ENCODE results near the gene KHDRBS2.

Gene KHDRBS2

GRCh38 chr6:62285612-62286469, at the start of gene KHDRBS2:
Gene KHDRBS2, minus strand, starts transcription at chr6:62286225.
- peak; percentile 3 to 53 for DNase-seq

DNA sequence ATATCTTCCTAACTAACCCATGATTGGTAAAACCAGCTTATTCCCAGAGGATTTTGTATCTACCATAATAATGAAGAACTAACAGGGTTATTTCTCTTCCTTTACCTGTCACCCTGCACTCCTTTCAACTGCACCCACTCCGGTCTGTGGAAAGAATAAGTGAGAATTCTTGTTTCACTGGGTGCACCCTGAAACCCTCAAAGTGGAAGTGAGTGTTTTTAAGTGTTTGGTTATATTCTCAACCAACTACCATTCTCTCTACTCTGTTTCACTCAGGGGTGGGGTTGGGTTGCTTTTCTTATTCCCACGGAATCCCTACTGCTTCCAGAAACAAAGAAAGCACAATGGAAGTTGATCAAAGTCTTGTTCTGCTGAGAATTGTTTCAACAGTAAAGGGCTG, 42.6 kb upstream of the KHDRBS2 start:
- DNase-seq: no peak

- DNase-seq: no peak
Observed at GRCh38 chr6:62324834-62325233, 38.8 kb upstream of the KHDRBS2 start.

DNA sequence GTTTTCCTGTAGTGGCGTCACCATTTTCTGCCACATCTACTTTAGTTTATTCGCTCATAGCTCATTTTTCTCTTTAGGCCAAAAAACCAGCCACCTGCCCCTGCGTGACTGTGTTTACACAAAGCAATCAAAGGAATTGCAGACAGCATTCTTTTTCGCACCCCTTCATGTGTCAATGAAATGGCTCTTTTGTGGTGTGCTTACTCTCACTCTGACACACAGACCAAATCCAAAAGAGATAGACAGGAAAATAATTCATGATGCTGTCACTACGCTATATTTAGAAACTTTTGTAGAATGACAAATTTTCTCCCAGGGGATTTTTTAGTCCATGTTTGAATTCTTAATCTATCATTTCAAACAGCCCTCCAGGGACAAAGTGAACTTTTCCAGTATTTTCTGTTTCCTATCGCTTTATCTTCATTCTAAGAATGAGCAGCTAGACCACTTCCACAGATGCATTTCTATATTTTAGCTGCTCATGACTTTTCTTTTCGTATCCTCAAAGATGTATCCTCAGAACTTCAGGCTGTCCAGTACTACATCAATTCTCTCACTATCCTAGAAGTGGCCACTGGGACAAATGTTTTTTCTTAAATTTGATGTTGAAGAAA, 37.9 kb upstream of the KHDRBS2 start:
- DNase-seq: no peak

GRCh38 chr6:62298745-62299392, 12.8 kb upstream of the KHDRBS2 start:
- DNase-seq: no peak

- no peak for DNase-seq
Observed at GRCh38 chr6:62296541-62296940, 10.5 kb upstream of the KHDRBS2 start.

- no peak for DNase-seq
Observed at GRCh38 chr6:62288974-62289373, 2.9 kb upstream of the KHDRBS2 start.

DNA sequence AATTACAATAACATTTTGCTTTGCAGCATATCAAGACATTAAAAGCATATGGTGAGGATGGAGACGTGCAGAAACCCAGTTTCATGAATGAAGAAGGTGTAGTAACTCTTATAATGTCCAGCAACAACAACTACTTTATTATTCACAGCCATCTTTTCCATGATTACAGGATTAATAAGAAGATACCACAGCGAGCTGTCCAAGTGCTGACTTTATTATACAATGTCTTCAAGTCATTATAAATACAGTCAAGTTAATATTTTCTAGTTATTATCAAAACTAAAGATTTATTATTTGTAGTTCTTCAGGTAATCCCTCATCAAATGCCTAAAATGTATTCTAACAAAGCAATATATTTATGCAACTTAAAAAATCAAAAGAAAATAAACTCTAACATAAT, 2.5 kb upstream of the KHDRBS2 start:
- DNase-seq: no peak

- DNase-seq: no peak
Observed at GRCh38 chr6:62286470-62286843, 432 bp upstream of the KHDRBS2 start.

DNA sequence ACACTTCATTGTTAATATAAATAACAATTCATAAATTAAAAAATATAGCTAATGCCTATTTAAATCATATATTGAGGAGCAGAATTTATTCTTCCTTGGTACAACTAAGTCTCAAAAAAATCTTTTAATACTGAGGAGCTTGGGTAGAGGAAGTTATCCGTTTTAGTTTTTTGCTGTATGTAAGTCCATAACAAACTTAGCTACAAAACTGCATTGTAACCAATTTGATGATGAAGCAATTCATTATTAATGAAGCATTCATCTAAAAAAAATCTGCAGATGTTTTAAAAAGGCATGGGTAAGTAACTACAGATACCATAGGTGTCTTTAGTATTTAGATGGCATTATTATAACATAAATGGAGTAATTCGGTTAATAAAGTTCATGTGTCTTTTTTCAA, 1.3 kb downstream of the KHDRBS2 start:
- no peak for DNase-seq

- peak in 1 of 2 experiments; percentile 34 for DNase-seq
Observed at GRCh38 chr6:62283796-62284411, 2.1 kb downstream of the KHDRBS2 start.

GRCh38 chr6:62283365-62283764, 2.7 kb downstream of the KHDRBS2 start:
- DNase-seq: no peak

- no peak for DNase-seq
Observed at GRCh38 chr6:62280099-62280498, 5.9 kb downstream of the KHDRBS2 start.

DNA sequence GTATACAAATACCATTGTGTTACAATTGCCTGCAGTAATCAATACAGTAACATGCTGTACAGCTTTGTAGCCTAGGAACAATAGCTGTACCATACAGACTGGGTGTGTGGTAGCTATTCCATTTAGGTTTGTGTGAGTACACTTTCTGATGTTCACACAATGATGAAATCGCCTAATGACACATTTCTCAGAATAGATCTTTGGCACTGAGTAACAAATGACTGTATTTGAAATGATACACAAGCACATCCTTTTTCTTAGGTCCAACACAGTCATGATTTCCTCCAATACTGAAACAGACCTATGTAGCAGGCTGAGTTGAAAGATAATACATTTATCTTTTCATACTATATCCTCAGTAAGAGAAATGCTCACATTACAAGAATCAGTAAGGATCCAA, 13.9 kb downstream of the KHDRBS2 start:
- no peak for DNase-seq

- no peak for DNase-seq
Observed at GRCh38 chr6:62265906-62266525, 20.0 kb downstream of the KHDRBS2 start.

- DNase-seq: no peak
Observed at GRCh38 chr6:62262283-62262682, 23.7 kb downstream of the KHDRBS2 start.

- no peak for DNase-seq
Observed at GRCh38 chr6:62246087-62246486, 39.9 kb downstream of the KHDRBS2 start.

DNA sequence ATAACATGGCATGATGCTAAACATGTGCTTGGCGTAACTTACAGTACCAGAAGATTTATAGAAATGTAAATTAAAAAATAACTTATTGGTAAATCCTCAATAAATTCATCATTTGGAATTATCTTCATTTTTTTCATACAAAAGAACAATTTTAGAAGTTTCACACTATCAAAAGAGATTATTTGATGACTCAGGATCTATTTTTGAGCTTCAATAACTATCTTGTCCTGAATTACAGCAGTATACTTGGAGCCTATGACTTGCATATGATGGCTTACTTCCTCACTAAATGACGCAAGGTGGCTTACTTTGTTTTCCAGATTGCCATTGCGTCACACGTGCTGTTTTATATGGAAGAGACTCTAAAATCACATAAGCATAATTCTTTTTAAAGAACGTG, 49.2 kb downstream of the KHDRBS2 start:
- no peak for DNase-seq

DNA sequence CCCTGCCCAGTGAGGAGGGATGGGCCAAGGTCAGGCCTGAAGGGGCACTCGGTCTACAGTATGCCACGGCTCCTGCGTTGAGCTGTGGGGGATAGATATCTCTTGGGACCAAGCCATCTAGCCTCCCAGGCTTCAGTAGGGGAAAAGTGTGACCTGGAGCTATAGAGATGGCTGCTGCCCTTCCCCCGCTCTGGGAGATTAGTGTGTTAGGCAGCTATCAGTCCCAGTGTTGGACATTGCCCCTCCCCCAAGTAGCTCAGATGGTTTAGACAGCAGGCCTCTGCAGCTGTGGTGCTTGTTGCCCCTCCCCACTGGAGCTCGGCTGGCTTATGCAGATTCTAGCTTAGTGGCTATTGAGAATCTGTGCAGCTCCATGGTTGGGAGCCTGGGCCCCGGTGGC, 56.8 kb downstream of the KHDRBS2 start:
- DNase-seq: no peak

DNA sequence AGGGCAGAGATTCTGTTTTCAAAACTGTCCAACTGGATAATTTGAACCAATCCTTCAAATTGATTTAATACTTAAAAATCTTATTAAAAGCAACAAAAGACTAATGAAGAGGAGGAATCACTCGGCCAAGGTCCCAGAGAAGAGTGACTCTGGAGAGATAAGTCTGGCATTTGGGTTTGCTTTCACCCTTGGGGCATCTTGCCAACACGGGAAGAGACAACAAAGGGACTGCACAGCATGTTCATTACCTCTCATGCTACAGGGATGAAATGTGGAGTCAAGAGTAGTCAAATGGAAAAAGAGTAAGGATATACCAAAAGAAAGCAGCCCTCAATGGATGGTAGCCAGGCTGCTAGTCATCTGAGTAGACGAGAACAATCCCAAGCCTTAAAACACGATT, 68.2 kb downstream of the KHDRBS2 start:
- DNase-seq: no peak

DNA sequence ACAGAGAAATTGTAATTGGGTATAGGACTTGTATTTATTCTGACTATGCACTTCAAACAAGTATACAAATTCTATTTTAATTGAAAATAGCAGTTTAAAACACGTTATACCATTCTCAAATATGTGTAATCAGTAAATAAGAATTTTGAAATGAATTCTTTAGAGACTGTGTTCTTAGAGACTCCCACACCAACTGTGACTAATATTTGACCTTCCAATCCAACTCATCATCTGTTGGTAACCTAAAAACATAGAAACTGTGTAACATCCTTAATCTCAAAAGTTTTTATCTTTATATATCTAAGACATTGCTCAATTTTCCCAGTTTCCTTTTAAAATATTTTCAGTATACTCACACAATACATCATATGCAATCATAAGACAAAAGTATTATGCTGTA, 83.9 kb downstream of the KHDRBS2 start:
- DNase-seq: no peak

DNA sequence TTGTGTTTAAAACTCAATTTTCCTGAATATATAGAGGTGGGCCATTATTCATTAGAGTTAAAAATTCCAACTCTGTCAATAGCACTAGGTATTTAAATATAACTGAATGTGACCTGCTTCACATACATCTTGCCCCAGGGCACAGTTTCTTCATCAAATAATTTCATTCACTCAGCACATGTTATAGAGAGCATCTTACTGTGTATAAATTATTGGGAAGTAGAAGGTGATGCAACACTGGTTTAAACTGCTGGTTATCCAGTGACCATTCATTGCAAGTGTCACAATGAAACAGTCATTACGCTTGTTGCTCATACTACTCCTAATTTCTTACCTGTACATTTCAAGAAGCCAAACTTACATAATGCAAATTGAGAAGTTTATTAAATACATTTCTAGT, 93.4 kb downstream of the KHDRBS2 start:
- DNase-seq: no peak

GRCh38 chr6:62175195-62175594, 110.8 kb downstream of the KHDRBS2 start:
- no peak for DNase-seq

Data from SW 1271 (cell line).